Psoas muscle (tissue), 8 donors: Measurements from ENCODE around the gene TOP1. TPM values are rescaled to one million over a fixed set of nuclear protein-coding genes. Genes with fewer than 3 reads are reported as not detected.

ENCODE experiments used
- ATAC-seq, 4 donors: fragments of 200-7000 bp; cut with Tn5 transposase; one replicate each; pipeline ENCODE4 v1.9.1; 2020; ENCODE audit warnings: moderate library complexity in 3 of 4, mild to moderate bottlenecking in 2 of 4
- DNase-seq, 2 donors: peaks; one replicate each; pipeline ENCODE4 v3.0.0-alpha.2; 2020
- H3K27ac ChIP-seq: fragments of 200-600 bp; one replicate; pipeline ENCODE4 v1.8.0; 2022
- H3K27me3 ChIP-seq, 3 donors: fragments of 200-600 bp in 1 of 3; one replicate each; pipeline versions ENCODE4 v1.6.1 to v1.8.0; 2013 to 2022; ENCODE audit warnings: low read length in 2 of 3, mild to moderate bottlenecking in 2 of 3, moderate library complexity in 1 of 3; ENCODE audit not compliant: insufficient read depth in 3 of 3
- H3K36me3 ChIP-seq, 2 donors: fragments of 200-600 bp in 1 of 2; one replicate each; pipeline versions ENCODE4 v1.6.1 to v1.8.0; 2013 to 2022; ENCODE audit warnings: low read depth in 1 of 2, mild to moderate bottlenecking in 1 of 2, moderate library complexity in 1 of 2; ENCODE audit not compliant: insufficient read depth in 1 of 2
- H3K4me1 ChIP-seq: fragments of 200-600 bp; one replicate; pipeline ENCODE4 v1.8.0; 2022
- H3K4me3 ChIP-seq: fragments of 200-600 bp; one replicate; pipeline ENCODE4 v1.8.0; 2022; ENCODE audit warnings: mild to moderate bottlenecking
- H3K9me3 ChIP-seq: fragments of 200-600 bp; one replicate; pipeline ENCODE4 v1.8.0; 2022
- WGBS, 3 donors: extraction: QIAGEN DNeasy Blood & Tissue Kit; methylation state at CpG; one replicate each; pipeline versions ENCODE4 v1.1.6 to v1.1.7; 2013; 5-methylcytosine and 5-hydroxymethylcytosine counted together
- intact Hi-C, 2 donors: fragments of 100-400 bp; cut with DNase I; formaldehyde crosslinking; loops; one replicate each; pipeline versions ENCODE4 v1.11.0 to v1.14.2; 2022
- polyA plus RNA-seq, 3 donors: library from polyadenylated mRNA; stranded (reverse); fragments of 200-250 nt; gene quantifications; one replicate each; pipeline ENCODE4 v1.2.3, GENCODE V29; 2013
- total RNA-seq, 4 donors: library from RNA; stranded (reverse); fragmentation: NEBNext Ultra II Directional in 2 of 4; extraction: Animal tissue kit (Norgen Biotek cat#: 25700) in 2 of 4; gene quantifications; one replicate each; pipeline versions ENCODE4 v1.2.1 to v1.2.4, GENCODE V29; 2021 to 2023
- TF ChIP-seq, protein P1 (sequence below): fragments of 200-600 bp; IDR thresholded peaks from one replicate; pipeline ENCODE4 v1.8.0; 2022; ENCODE audit warnings: antibody characterized with exemption
- donor health status: healthy with polysubstance abuse.
- donor health status: DM: no; HTN: no; CAD: no; lungs with moderate emphysema.
- donor health status: Bipolar disorder and iron deficiency.
- donor health status: healthy.
- donor health status: DM: yes; HTN: yes; CAD: no.
- donor health status: DM: no; HTN: no; CAD: no.
- donor health status: DM: no; HTN: no; CAD: no.
- donor health status: DM: yes; HTN: yes; CAD: no.

Gene TOP1
- total and polyA plus RNA-seq, 7 donors, result 10.6 to 30.7 (median 22.2) TPM

DNA sequence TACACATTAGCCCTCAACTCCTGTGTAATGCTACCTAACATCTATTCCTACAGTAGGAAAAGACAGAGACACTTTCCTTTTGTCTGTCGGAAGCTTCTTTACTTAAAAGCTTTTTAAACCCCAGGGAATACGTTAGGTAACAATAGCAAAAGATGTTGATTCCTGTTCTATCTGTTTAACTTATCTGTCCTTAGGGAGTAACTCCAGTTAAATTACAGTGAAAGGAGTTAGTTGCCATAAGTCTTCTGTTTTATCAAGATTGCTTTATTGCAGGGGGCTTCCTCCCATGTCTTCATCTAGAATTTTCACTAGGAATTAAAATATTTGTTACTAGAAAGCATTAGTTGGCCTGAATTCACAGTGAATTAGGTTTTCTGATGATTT is 26.2 kb downstream of the TOP1 start:
- no peak overlapping the region for H3K4me3 ChIP-seq
- DNase-seq (no peak), ATAC-seq (no peak)
- 74 to 88% (median 77%) methylated on average over 2 of the region's 2 CpGs for WGBS, 3 donors
- H3K4me1 ChIP-seq, result peaks cover 71% of the 10 kb centered on the region
- TF ChIP-seq, protein P1, sequence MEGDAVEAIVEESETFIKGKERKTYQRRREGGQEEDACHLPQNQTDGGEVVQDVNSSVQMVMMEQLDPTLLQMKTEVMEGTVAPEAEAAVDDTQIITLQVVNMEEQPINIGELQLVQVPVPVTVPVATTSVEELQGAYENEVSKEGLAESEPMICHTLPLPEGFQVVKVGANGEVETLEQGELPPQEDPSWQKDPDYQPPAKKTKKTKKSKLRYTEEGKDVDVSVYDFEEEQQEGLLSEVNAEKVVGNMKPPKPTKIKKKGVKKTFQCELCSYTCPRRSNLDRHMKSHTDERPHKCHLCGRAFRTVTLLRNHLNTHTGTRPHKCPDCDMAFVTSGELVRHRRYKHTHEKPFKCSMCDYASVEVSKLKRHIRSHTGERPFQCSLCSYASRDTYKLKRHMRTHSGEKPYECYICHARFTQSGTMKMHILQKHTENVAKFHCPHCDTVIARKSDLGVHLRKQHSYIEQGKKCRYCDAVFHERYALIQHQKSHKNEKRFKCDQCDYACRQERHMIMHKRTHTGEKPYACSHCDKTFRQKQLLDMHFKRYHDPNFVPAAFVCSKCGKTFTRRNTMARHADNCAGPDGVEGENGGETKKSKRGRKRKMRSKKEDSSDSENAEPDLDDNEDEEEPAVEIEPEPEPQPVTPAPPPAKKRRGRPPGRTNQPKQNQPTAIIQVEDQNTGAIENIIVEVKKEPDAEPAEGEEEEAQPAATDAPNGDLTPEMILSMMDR, result no peak
- H3K9me3 ChIP-seq, result no peaks in the 10 kb centered on the region
- no peaks in the 10 kb centered on the region for H3K27me3 ChIP-seq
- no peak overlapping the region for H3K27ac ChIP-seq
- H3K36me3 ChIP-seq, result no peaks in the 10 kb centered on the region
- intact Hi-C loops, result no loop called here

DNA sequence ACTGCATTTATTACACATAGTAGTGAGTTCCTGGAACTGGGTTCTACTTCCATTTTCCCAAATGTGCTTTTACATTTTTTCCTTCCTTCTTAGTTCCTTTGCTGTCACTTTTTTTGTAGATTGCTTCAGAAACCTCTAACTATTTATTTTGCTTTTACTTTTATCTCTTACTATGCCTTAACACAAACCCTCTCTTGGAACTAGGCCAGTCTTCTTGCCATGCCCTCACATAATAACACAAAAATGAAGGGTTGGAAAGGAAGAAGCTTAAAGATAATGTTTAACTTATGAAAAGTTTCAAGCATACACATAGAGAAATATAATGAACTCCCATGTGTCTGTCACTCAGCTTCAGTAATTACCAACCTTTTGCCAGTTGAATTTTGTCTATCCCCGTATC is 27.1 kb downstream of the TOP1 start:
- WGBS, 3 donors, result 87 to 94% (median 90%) methylated on average over 1 of the region's 1 CpG
- ATAC-seq (no peak), DNase-seq (no peak)
- intact Hi-C loops, result no loop called here
- TF ChIP-seq, protein P1, result no peak
- Histone ChIP-seq H3K36me3 (no peaks in the 10 kb centered on the region), H3K27ac (no peak overlapping the region), H3K4me1 (peaks cover 64% of the 10 kb centered on the region), H3K4me3 (no peak overlapping the region), H3K27me3 (no peaks in the 10 kb centered on the region), H3K9me3 (no peaks in the 10 kb centered on the region)

DNA sequence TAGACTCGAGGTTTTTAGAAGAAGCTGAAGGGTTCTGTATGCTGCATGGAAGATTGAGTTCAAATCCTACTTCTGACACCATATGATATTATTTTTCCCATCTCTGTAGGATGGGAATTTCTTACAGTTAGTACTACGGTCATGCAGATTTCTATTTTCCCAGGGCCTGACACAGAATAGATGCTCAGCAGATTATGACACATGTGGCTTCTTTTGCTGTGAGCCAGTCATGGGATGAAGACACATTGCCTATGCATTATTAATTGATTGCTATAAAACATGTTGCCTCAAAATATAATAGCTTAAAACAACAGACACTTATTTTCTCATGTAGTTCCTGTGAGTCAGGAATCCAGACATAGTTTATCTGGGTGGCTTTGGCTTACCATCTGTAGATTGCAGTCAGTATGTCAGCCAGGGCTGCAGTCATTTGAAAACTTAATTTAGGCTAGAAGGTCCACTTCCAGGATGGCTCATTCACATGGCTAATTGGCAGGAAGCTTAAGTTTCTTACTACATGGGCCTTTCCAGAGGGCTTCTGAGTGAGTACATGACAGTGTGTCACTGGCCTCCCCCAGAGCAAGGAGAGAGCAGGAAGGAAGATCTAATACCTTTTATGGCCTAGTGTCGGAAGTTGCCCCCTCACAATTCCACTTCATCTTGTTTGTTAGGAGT is 29.5 kb downstream of the TOP1 start:
- peaks cover 39% of the 10 kb centered on the region for H3K4me1 ChIP-seq
- 72 to 75% (median 75%) methylated on average over 3 of the region's 3 CpGs for WGBS, 3 donors
- no peak overlapping the region for H3K27ac ChIP-seq
- H3K27me3 ChIP-seq, result no peaks in the 10 kb centered on the region
- TF ChIP-seq, protein P1, result no peak
- H3K4me3 ChIP-seq, result no peak overlapping the region
- DNase-seq (no peak), ATAC-seq (peak in 3 of 4 donors; percentile 71 to 78 (median 71))
- H3K9me3 ChIP-seq, result no peaks in the 10 kb centered on the region
- H3K36me3 ChIP-seq, result peaks cover 0 to 18% of the 10 kb centered on the region in 2 donors
- intact Hi-C loops, result no loop called here

DNA sequence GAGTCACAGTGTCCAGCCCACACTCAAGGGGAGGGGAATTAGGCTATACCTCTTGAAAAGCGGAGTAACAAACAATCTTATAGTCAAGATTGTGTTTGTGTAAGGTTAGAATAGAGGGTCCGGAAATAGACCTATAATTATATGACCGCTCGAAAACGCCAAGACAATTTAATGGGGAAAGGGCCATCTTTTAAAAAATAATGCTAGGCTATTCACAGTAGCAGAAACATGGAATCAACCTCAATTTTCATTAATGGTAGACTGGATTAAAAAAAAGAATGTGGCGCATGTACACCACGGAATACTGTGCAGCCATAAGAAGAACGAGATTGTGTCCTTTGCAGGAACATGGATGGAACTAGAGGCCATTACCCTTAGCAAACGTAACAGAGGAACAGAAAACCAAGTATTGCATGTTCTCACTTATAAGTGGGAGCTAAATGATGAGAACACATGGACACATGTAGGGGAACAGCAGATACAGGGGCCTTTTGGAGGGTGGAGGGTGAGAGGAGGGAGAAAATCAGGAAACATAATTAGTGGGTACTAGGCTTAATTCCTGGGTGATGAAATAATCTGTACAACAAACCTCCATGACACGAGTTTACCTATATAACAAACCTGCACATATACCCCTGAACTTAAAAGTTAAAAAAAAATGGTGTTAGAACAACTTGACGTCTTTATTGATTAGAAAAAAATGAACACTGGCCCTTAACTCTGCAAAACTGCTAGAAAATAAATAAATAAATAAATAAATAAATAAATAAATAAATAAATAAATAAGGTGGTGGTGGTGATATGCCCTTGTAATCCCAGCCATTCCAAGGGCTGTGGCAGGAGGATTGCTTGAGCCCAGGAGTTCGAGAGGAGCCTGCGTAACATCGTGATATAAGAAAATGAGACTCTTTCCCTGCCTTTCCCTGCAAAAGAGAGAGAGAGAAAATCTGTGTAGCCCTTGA is 30.3 kb downstream of the TOP1 start:
- Histone ChIP-seq H3K4me3 (no peak overlapping the region), H3K27ac (no peak overlapping the region), H3K9me3 (no peaks in the 10 kb centered on the region), H3K36me3 (peaks cover 0 to 20% of the 10 kb centered on the region in 2 donors), H3K27me3 (no peaks in the 10 kb centered on the region), H3K4me1 (peaks cover 31% of the 10 kb centered on the region)
- intact Hi-C loops, result no loop called here
- ATAC-seq, result no peak
- no peak for DNase-seq
- TF ChIP-seq, protein P1, result no peak
- WGBS, 3 donors, result 93% methylated on average over 14 of the region's 14 CpGs
